ENCODE data around the gene PPP6R2. TPM values are rescaled to one million over a fixed set of nuclear protein-coding genes. Genes with fewer than 3 reads are reported as not detected.

PPP6R2 gene
- total and polyA plus RNA-seq, 11 donors = 29.6 to 68.1 (median 41.5) TPM

GRCh38 chr22:50298937-50299784 lies 44.0 kb upstream of the PPP6R2 start:
- Histone ChIP-seq H3K4me3 (peak overlapping the region in 11 of 12 donors; percentile 14 to 56 (median 50)), H3K27ac (peak overlapping the region in 11 of 12 donors; percentile 24 to 79 (median 70)), H3K36me3 (no peaks in the 10 kb centered on the region), H3K9me3 (no peaks in the 10 kb centered on the region), H3K27me3 (no peaks in the 10 kb centered on the region), H3K4me1 (peaks cover 19 to 98% (median 82%) of the 10 kb centered on the region in 12 donors)
- TF ChIP-seq CTCF (IDR thresholded peaks at IDR 0.05) (peak in 1 of 12 donors; percentile 29), POLR2A (IDR thresholded peaks at IDR 0.05) (no peak)
- ATAC-seq = peak in 1 of 4 donors; percentile 38
- peak in 1 of 5 donors; percentile 72 for DNase-seq
- 35 to 45% (median 42%) methylated on average over 30 to 59 of the region's 59 CpGs for WGBS, 4 donors
- intact Hi-C loops (cut with DNase I) = no loop called here

GRCh38 chr22:50299785-50300619 lies 43.1 kb upstream of the PPP6R2 start:
- TF ChIP-seq CTCF (IDR thresholded peaks at IDR 0.05) (no peak), POLR2A (IDR thresholded peaks at IDR 0.05) (no peak)
- H3K9me3 ChIP-seq = no peaks in the 10 kb centered on the region
- no peaks in the 10 kb centered on the region for H3K36me3 ChIP-seq
- H3K27me3 ChIP-seq = no peaks in the 10 kb centered on the region
- peaks cover 21 to 98% (median 83%) of the 10 kb centered on the region in 12 donors for H3K4me1 ChIP-seq
- 35 to 55% (median 40%) methylated on average over 30 to 93 of the region's 93 CpGs for WGBS, 4 donors
- ATAC-seq = peak in 1 of 4 donors; percentile 4
- no peak for DNase-seq
- intact Hi-C loops (cut with DNase I) = no loop called here
- peak overlapping the region in 11 of 12 donors; percentile 14 to 56 (median 50) for H3K4me3 ChIP-seq
- peak overlapping the region in 11 of 12 donors; percentile 24 to 79 (median 70) for H3K27ac ChIP-seq

- H3K9me3 ChIP-seq = no peaks in the 10 kb centered on the region
- no peaks in the 10 kb centered on the region for H3K36me3 ChIP-seq
- intact Hi-C loops (cut with DNase I) = no loop called here
- DNase-seq (no peak), ATAC-seq (no peak)
- peak overlapping the region in 9 of 12 donors; percentile 36 to 56 (median 52) for H3K4me3 ChIP-seq
- TF ChIP-seq POLR2A (IDR thresholded peaks at IDR 0.05) (no peak), CTCF (IDR thresholded peaks at IDR 0.05) (no peak)
- WGBS, 4 donors = 78 to 85% (median 81%) methylated on average over 14 of the region's 14 CpGs
- H3K27ac ChIP-seq = peak overlapping the region in 6 of 12 donors; percentile 83 to 98 (median 93)
- no peaks in the 10 kb centered on the region for H3K27me3 ChIP-seq
- H3K4me1 ChIP-seq = peaks cover 26 to 99% (median 88%) of the 10 kb centered on the region in 12 donors
Observed at GRCh38 chr22:50300620-50301257, 42.4 kb upstream of the PPP6R2 start.
